Naive thymus-derived CD4-positive, alpha-beta T cell (primary cell): Measurements from ENCODE around the gene SCFD1. TPM values are rescaled to one million over a fixed set of nuclear protein-coding genes. Genes with fewer than 3 reads are reported as not detected.
"Not testable (repeated sequence)": the region's sequence is repeated elsewhere in the genome, so short reads cannot be mapped to it uniquely, and the experiment has no call there.

Experiments
- ATAC-seq: fragments of 150-1000 bp; cut with Tn5 transposase; 2 replicates; pipeline ENCODE4 v1.10.0; 2021; ENCODE audit warnings: mild to moderate bottlenecking, moderate library complexity
- CTCF ChIA-PET: fragments of 350-600 bp; sonication (Branson Sonifier 250); formaldehyde crosslinking; loops from one replicate; lab custom pipeline; 2021; ENCODE audit warnings: antibody characterized with exemption; lab: Charles Lee
- POLR2A ChIA-PET: fragments of 350-600 bp; sonication (Branson Sonifier 250); formaldehyde crosslinking; loops from one replicate; lab custom pipeline; 2021; ENCODE audit warnings: antibody characterized with exemption, inconsistent platforms; lab: Charles Lee
- DNase-seq, 9 donors: peaks; one replicate each; pipeline versions ENCODE4 v3.0.0 to v3.0.0-alpha.2; 2020 to 2022; ENCODE audit warnings: mixed read lengths in 1 of 9
- H3K27ac ChIP-seq: one replicate; pipeline ENCODE4 v1.7.0; 2013; ENCODE audit warnings: mild to moderate bottlenecking, low read depth, low read length, moderate library complexity
- H3K27me3 ChIP-seq, 2 donors: one replicate each; pipeline ENCODE4 v1.7.0; 2013; ENCODE audit warnings: low read length in 2 of 2, mild to moderate bottlenecking in 2 of 2, moderate library complexity in 2 of 2; ENCODE audit not compliant: control insufficient read depth in 2 of 2, insufficient read depth in 2 of 2
- H3K36me3 ChIP-seq, 3 experiments: 1 replicate in 2 of 3; 2 replicates in 1 of 3; pipeline ENCODE4 v1.7.0; 2013; ENCODE audit warnings: low read length in 3 of 3, mild to moderate bottlenecking in 3 of 3, moderate library complexity in 1 of 3; ENCODE audit not compliant: insufficient read depth in 3 of 3, control insufficient read depth in 2 of 3
- H3K4me1 ChIP-seq, 2 donors: one replicate each; pipeline ENCODE4 v1.7.0; 2013; ENCODE audit warnings: low read length in 2 of 2, mild to moderate bottlenecking in 2 of 2, moderate library complexity in 1 of 2; ENCODE audit not compliant: control insufficient read depth in 2 of 2, insufficient read depth in 2 of 2
- H3K4me3 ChIP-seq: 2 replicates; pipeline ENCODE4 v1.7.0; 2013; ENCODE audit warnings: mild to moderate bottlenecking, low read length
- H3K9me3 ChIP-seq, 3 experiments: 1 replicate in 2 of 3; 2 replicates in 1 of 3; pipeline ENCODE4 v1.7.0; 2013; ENCODE audit warnings: low read length in 3 of 3; ENCODE audit not compliant: control insufficient read depth in 2 of 3
- H3K27ac Mint-ChIP-seq, 9 donors: one replicate each; pipeline ENCODE4 v1.8.0; 2020 to 2022; ENCODE audit warnings: mixed read lengths in 9 of 9, mild to moderate bottlenecking in 8 of 9, moderate library complexity in 5 of 9, inconsistent platforms in 2 of 9
- H3K27me3 Mint-ChIP-seq, 5 donors: one replicate each; pipeline ENCODE4 v1.8.0; 2021 to 2022; ENCODE audit warnings: mixed read lengths in 5 of 5, mild to moderate bottlenecking in 1 of 5
- H3K36me3 Mint-ChIP-seq, 5 donors: one replicate each; pipeline ENCODE4 v1.8.0; 2020 to 2022; ENCODE audit warnings: mixed read lengths in 5 of 5, mild to moderate bottlenecking in 3 of 5, inconsistent platforms in 1 of 5
- H3K4me1 Mint-ChIP-seq, 7 donors: one replicate each; pipeline ENCODE4 v1.8.0; 2020 to 2022; ENCODE audit warnings: mixed read lengths in 7 of 7, mild to moderate bottlenecking in 3 of 7, inconsistent platforms in 1 of 7
- H3K4me3 Mint-ChIP-seq, 10 donors: one replicate each; pipeline ENCODE4 v1.8.0; 2020 to 2022; ENCODE audit warnings: mild to moderate bottlenecking in 10 of 10, mixed read lengths in 10 of 10, moderate library complexity in 6 of 10, inconsistent platforms in 2 of 10
- H3K9me3 Mint-ChIP-seq, 11 donors: one replicate each; pipeline ENCODE4 v1.8.0; 2020 to 2022; ENCODE audit warnings: mixed read lengths in 11 of 11, mild to moderate bottlenecking in 4 of 11, inconsistent platforms in 1 of 11, moderate library complexity in 1 of 11
- intact Hi-C, 2 donors: fragments of 100-400 bp; cut with micrococcal nuclease; formaldehyde crosslinking; loops; one replicate each; pipeline ENCODE4 v1.15.1; 2023
- polyA plus RNA-seq, 2 donors: library from polyadenylated mRNA; unstranded; fragments of 300-500 nt; fragmentation: Illumina TruSeq; gene quantifications; one replicate each; pipeline ENCODE4 v1.2.3, GENCODE V29; 2021
- total RNA-seq, 6 experiments: library from RNA in 5 of 6; stranded (reverse) in 5 of 6; gene quantifications; 1 replicate in 5 of 6; 2 replicates in 1 of 6; pipeline ENCODE4 v1.2.3 and lab custom pipeline; 2021 to 2026

SCFD1 gene
- total and polyA plus RNA-seq, 7 experiments from 2014 or later = 59.5 to 75.4 (median 66.0) TPM

DNA sequence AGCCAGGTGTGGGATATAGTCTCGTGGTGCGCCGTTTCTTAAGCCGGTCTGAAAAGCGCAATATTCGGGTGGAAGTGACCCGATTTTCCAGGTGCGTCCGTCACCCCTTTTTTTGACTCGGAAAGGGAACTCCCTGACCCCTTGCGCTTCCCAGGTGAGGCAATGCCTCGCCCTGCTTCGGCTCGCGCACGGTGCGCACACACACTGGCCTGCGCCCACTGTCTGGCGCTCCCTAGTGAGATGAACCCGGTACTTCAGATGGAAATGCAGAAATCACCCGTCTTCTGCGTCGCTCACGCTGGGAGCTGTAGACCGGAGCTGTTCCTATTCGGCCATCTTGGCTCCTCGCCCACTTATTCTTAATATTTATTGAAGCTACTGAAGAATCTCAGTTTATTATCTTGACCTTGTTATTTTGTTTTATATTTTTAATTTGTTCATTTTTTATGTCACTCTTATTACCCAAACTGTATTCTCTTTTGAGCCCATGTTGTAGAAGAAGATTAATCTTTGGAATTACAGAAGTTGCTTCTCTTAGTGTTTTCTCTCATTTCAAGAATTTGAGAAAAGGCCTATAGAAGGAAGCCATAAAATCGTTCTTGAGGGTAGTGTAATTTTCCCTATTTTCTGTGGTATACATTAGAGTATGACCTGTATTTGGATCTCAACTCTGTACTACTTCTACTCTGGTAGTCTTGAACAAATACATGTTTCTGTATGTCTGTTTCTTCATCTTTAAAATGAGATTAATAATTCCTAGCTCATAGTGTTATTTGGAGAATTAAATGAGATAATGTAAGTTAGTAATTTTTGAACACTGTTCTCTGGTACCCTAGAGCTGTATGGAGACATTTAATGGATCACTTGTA is 68.6 kb downstream of the SCFD1 start:
- CTCF ChIA-PET, H3K27me3 ChIP-seq, intact Hi-C loops, H3K9me3 ChIP-seq, H3K27me3 Mint-ChIP-seq, H3K9me3 Mint-ChIP-seq, H3K4me3 ChIP-seq, H3K4me1 ChIP-seq, POLR2A ChIA-PET, ATAC-seq, H3K36me3 ChIP-seq: not testable (repeated sequence)
- peak in 5 of 9 donors; percentile 42 to 75 (median 73) for DNase-seq
- Mint-ChIP-seq H3K36me3 (peaks cover 2 to 15% (median 4%) of the 10 kb centered on the region in 5 donors), H3K4me3 (peak overlapping the region in 7 of 10 donors; percentile 51 to 86 (median 67)), H3K4me1 (peaks cover 0 to 10% (median 3%) of the 10 kb centered on the region in 7 donors), H3K27ac (peak overlapping the region in 8 of 9 donors; percentile 62 to 90 (median 83))
- peak overlapping the region; percentile 60 for H3K27ac ChIP-seq

DNA sequence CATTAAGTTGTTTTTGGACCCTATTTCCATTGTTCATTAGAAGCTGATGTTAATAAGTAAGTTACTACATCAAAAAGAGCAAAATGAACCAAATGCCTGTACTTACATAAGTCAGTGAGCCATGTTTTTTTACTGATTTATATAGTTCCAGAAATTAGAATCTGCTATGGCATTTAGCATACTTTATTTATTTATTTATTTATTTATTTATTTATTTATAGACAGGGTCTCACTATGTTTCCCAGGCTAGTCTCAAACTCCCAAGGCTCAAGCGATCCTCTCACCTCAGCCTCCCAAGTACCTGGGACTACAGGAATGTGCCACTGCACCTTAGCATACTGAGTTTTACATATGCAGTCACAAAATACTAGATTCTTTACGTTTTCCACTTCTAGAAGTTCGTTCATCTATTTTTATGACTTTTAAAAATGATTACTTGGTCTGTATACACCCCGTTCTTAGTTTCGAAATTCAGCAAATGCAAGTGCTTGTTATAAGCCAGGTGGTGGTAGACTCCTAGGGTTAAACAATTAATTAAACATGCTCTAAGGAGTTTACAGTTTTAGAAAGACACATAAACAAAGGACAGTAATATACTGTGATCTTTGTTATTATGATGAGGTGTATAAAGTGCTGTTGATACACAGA is 69.8 kb downstream of the SCFD1 start:
- Histone ChIP-seq H3K36me3 (peaks cover 0 to 10% (median 4%) of the 10 kb centered on the region in 3 experiments), H3K4me3 (no peak overlapping the region), H3K27me3 (no peaks in the 10 kb centered on the region), H3K27ac (no peak overlapping the region), H3K4me1 (no peaks in the 10 kb centered on the region), H3K9me3 (no peaks in the 10 kb centered on the region)
- H3K27ac Mint-ChIP-seq = peak overlapping the region in 4 of 9 donors; percentile 29 to 88 (median 78)
- ChIA-PET CTCF (no interaction called here), POLR2A (interaction anchor here (0.9 kb wide), 1 partner anchor 10 kb away, joined by 4 read pairs; no protein-coding TSS in a partner anchor)
- no peaks in the 10 kb centered on the region for H3K9me3 Mint-ChIP-seq
- peaks cover 2 to 22% (median 10%) of the 10 kb centered on the region in 5 donors for H3K36me3 Mint-ChIP-seq
- DNase-seq (no peak), ATAC-seq (no peak)
- no peaks in the 10 kb centered on the region for H3K27me3 Mint-ChIP-seq
- intact Hi-C loops = no loop called here
- no peak overlapping the region for H3K4me3 Mint-ChIP-seq
- peaks cover 0 to 10% (median 4%) of the 10 kb centered on the region in 7 donors for H3K4me1 Mint-ChIP-seq

DNA sequence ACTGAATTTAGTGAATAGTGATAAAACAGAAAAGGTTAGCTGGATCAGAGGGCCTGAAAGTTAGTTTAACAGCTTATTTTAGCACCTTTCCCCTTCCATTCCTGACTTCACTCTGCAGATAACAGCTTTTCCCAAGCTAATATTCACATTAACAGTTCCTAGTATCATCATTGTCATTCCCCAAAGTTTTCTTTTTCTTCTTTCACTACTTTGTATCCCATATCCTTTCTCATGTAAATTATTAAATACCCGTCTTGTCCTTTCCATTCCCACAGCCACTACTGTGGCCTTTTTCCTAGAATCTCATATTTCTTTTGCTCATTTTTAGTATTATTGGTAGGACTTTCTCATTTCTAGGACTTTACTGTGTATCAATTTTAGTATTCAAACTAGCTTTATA is 70.5 kb downstream of the SCFD1 start:
- Histone ChIP-seq H3K36me3 (peaks cover 0 to 17% (median 4%) of the 10 kb centered on the region in 3 experiments), H3K4me3 (no peak overlapping the region), H3K27me3 (no peaks in the 10 kb centered on the region), H3K9me3 (no peaks in the 10 kb centered on the region), H3K4me1 (no peaks in the 10 kb centered on the region), H3K27ac (no peak overlapping the region)
- ChIA-PET POLR2A (interaction anchor here (0.9 kb wide), 1 partner anchor 10 kb away, joined by 4 read pairs; no protein-coding TSS in a partner anchor), CTCF (no interaction called here)
- peaks cover 2 to 30% (median 15%) of the 10 kb centered on the region in 5 donors for H3K36me3 Mint-ChIP-seq
- DNase-seq = no peak
- H3K4me1 Mint-ChIP-seq = peaks cover 0 to 10% (median 4%) of the 10 kb centered on the region in 7 donors
- no peak for ATAC-seq
- H3K4me3 Mint-ChIP-seq = no peak overlapping the region
- no peaks in the 10 kb centered on the region for H3K27me3 Mint-ChIP-seq
- H3K27ac Mint-ChIP-seq = peak overlapping the region in 4 of 9 donors; percentile 0 to 72 (median 26)
- no peaks in the 10 kb centered on the region for H3K9me3 Mint-ChIP-seq
- intact Hi-C loops = no loop called here

DNA sequence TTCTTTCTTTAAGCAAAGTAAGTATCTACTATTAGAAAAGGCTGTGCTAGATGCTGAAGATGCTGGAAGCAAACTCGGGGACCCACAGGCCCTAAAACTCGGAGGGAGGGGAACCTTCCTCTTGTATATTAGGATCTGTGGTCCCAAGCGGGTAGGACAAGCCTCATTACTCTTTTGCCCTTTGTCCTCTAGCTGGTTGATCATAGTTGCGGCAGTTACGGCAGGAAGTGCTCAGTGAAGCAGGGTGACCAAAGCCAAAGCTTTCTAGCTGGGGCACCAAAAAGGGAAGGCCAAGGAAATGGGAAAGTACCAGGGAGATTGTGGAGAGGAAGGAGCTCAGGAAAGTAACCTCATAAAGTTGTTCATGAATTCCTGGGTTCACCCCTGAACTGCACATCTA is 76.3 kb downstream of the SCFD1 start:
- ATAC-seq (no peak), DNase-seq (no peak)
- intact Hi-C loops = no loop called here
- no peaks in the 10 kb centered on the region for H3K27me3 ChIP-seq
- ChIA-PET CTCF (no interaction called here), POLR2A (no interaction called here)
- H3K27ac ChIP-seq = no peak overlapping the region
- Mint-ChIP-seq H3K27ac (peak overlapping the region in 2 of 9 donors; percentile 10 to 33), H3K27me3 (no peaks in the 10 kb centered on the region), H3K4me1 (peaks cover 0 to 4% (median 0%) of the 10 kb centered on the region in 7 donors), H3K4me3 (no peak overlapping the region), H3K9me3 (no peaks in the 10 kb centered on the region), H3K36me3 (peaks cover 10 to 56% (median 24%) of the 10 kb centered on the region in 5 donors)
- H3K36me3 ChIP-seq = peaks cover 0 to 34% (median 4%) of the 10 kb centered on the region in 3 experiments
- H3K4me1 ChIP-seq = no peaks in the 10 kb centered on the region
- no peak overlapping the region for H3K4me3 ChIP-seq
- H3K9me3 ChIP-seq = no peaks in the 10 kb centered on the region

DNA sequence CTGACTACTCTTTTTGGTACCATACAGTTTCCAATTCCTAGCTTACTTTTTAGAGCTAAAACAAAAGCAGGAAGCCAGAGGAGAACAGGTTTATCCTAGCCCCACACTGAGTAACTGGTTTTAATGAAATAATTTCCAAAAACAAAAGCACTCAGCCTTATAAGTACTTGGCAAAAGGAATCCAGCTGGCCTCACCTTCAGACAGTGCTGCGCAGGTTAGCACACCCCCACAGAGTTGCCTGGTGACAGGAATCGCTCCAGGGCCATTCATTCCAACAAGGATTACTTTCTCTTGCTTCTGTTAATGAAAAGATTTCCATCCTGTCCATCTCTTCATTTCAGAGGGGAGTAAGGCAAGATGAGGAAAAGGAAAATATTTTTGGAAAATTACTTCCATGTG is 84.6 kb downstream of the SCFD1 start:
- Mint-ChIP-seq H3K27me3 (no peaks in the 10 kb centered on the region), H3K4me3 (no peak overlapping the region), H3K27ac (no peak overlapping the region), H3K36me3 (peaks cover 8 to 44% (median 24%) of the 10 kb centered on the region in 5 donors), H3K4me1 (no peaks in the 10 kb centered on the region), H3K9me3 (no peaks in the 10 kb centered on the region)
- ATAC-seq (no peak), DNase-seq (no peak)
- peaks cover 0 to 21% (median 7%) of the 10 kb centered on the region in 3 experiments for H3K36me3 ChIP-seq
- intact Hi-C loops = loop anchor here in 1 of 2 donors (10.0 kb wide), 1 partner anchor 52 kb away; no protein-coding TSS in a partner anchor
- H3K27ac ChIP-seq = no peak overlapping the region
- no peaks in the 10 kb centered on the region for H3K27me3 ChIP-seq
- CTCF ChIA-PET = no interaction called here
- H3K4me3 ChIP-seq = no peak overlapping the region
- POLR2A ChIA-PET = no interaction called here
- no peaks in the 10 kb centered on the region for H3K9me3 ChIP-seq
- no peaks in the 10 kb centered on the region for H3K4me1 ChIP-seq

DNA sequence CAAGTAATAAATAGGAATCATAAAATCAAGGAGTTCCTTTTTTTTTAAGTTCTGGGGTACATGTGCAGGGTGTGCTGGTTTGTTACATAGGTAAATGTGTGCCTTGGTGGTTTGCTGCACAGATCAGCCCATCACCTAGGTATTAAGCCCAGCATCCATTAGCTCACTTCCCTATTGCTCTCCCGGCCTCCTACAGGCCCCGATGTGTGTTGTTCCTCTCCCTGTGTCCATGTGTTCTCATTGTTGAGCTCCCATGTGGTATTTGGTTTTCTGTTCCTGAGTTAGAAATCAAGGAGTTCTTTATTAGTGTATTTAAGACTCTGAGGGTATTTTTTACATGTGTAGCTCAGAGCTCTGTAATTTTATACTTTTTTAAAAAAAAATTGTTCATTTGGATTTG is 86.0 kb downstream of the SCFD1 start:
- H3K4me3 ChIP-seq = no peak overlapping the region
- no peaks in the 10 kb centered on the region for H3K27me3 ChIP-seq
- Mint-ChIP-seq H3K36me3 (peaks cover 6 to 40% (median 22%) of the 10 kb centered on the region in 5 donors), H3K27me3 (no peaks in the 10 kb centered on the region), H3K9me3 (no peaks in the 10 kb centered on the region), H3K4me1 (no peaks in the 10 kb centered on the region), H3K27ac (no peak overlapping the region), H3K4me3 (no peak overlapping the region)
- no peak overlapping the region for H3K27ac ChIP-seq
- no peaks in the 10 kb centered on the region for H3K4me1 ChIP-seq
- POLR2A ChIA-PET = no interaction called here
- H3K9me3 ChIP-seq = no peaks in the 10 kb centered on the region
- CTCF ChIA-PET = no interaction called here
- ATAC-seq = no peak
- H3K36me3 ChIP-seq = peaks cover 0 to 21% (median 7%) of the 10 kb centered on the region in 3 experiments
- DNase-seq = no peak
- intact Hi-C loops = loop anchor here in 1 of 2 donors (10.0 kb wide), 1 partner anchor 53 kb away; no protein-coding TSS in a partner anchor
